Measurements from ENCODE around the gene LEKR1.

GRCh38 chr3:157064402-157064801 lies 238.2 kb downstream of the LEKR1 start:
- TF ChIP-seq POLR2A (IDR thresholded peaks at IDR 0.05; ENCODE audit: low read length), result no peak
- no peak for TF ChIP-seq GATA1 (IDR thresholded peaks at IDR 0.05; ENCODE audit: low read depth, low read length)

All from erythroblast (primary cell).